Measurements from ENCODE around the gene EPS15.
"Not testable (repeated sequence)": the region's sequence is repeated elsewhere in the genome, so short reads cannot be mapped to it uniquely, and the experiment has no call there.

The EPS15 gene

GRCh38 chr1:51487628-51488027 lies 31.4 kb downstream of the EPS15 start:
- no peaks in the 10 kb centered on the region for H3K36me3 ChIP-seq (ENCODE audit: insufficient read depth, low read length)
- H3K4me1 ChIP-seq (ENCODE audit: insufficient read depth, low read length), result no peaks in the 10 kb centered on the region
- no peaks in the 10 kb centered on the region for H3K9me3 ChIP-seq (ENCODE audit: control insufficient read depth, insufficient read depth, low read length)
- no peak overlapping the region for H3K9ac ChIP-seq (ENCODE audit: low read depth, low read length)

- H3K4me1 ChIP-seq (ENCODE audit: insufficient read depth, low read length), result no peaks in the 10 kb centered on the region
- no peaks in the 10 kb centered on the region for H3K36me3 ChIP-seq (ENCODE audit: insufficient read depth, low read length)
- no peak overlapping the region for H3K9ac ChIP-seq (ENCODE audit: low read depth, low read length)
- H3K9me3 ChIP-seq (ENCODE audit: control insufficient read depth, insufficient read depth, low read length), result no peaks in the 10 kb centered on the region
These were observed 34.5 kb downstream of the EPS15 start for GRCh38 chr1:51484591-51484990.

GRCh38 chr1:51482881-51483280 lies 36.2 kb downstream of the EPS15 start:
- Histone ChIP-seq H3K9ac (ENCODE audit: low read depth, low read length) (no peak overlapping the region), H3K4me1 (ENCODE audit: insufficient read depth, low read length) (no peaks in the 10 kb centered on the region), H3K36me3 (ENCODE audit: insufficient read depth, low read length) (no peaks in the 10 kb centered on the region), H3K9me3 (ENCODE audit: control insufficient read depth, insufficient read depth, low read length) (no peaks in the 10 kb centered on the region; the same call in 1 of the 2 replicates)

GRCh38 chr1:51474832-51475620 lies 44.0 kb downstream of the EPS15 start:
- H3K9ac ChIP-seq (ENCODE audit: low read depth, low read length); H3K9me3 ChIP-seq (ENCODE audit: control insufficient read depth, insufficient read depth, low read length); H3K4me1 ChIP-seq (ENCODE audit: insufficient read depth, low read length); H3K36me3 ChIP-seq (ENCODE audit: insufficient read depth, low read length): not testable (repeated sequence)

- Histone ChIP-seq H3K9ac (ENCODE audit: low read depth, low read length) (no peak overlapping the region), H3K36me3 (ENCODE audit: insufficient read depth, low read length) (no peaks in the 10 kb centered on the region), H3K4me1 (ENCODE audit: insufficient read depth, low read length) (no peaks in the 10 kb centered on the region), H3K9me3 (ENCODE audit: control insufficient read depth, insufficient read depth, low read length) (no peaks in the 10 kb centered on the region)
These were observed 45.5 kb downstream of the EPS15 start for GRCh38 chr1:51473331-51474115.

- Histone ChIP-seq H3K9ac (ENCODE audit: low read depth, low read length) (no peak overlapping the region), H3K4me1 (ENCODE audit: insufficient read depth, low read length) (no peaks in the 10 kb centered on the region), H3K9me3 (ENCODE audit: control insufficient read depth, insufficient read depth, low read length) (no peaks in the 10 kb centered on the region), H3K36me3 (ENCODE audit: insufficient read depth, low read length) (no peaks in the 10 kb centered on the region; the same call in 1 of the 2 replicates)
These were observed 46.7 kb downstream of the EPS15 start for GRCh38 chr1:51472359-51472758.

GRCh38 chr1:51469518-51469917 lies 49.5 kb downstream of the EPS15 start:
- no peaks in the 10 kb centered on the region; the same call in 1 of the 2 replicates for H3K36me3 ChIP-seq (ENCODE audit: insufficient read depth, low read length)
- no peaks in the 10 kb centered on the region for H3K4me1 ChIP-seq (ENCODE audit: insufficient read depth, low read length)
- no peaks in the 10 kb centered on the region for H3K9me3 ChIP-seq (ENCODE audit: control insufficient read depth, insufficient read depth, low read length)
- no peak overlapping the region for H3K9ac ChIP-seq (ENCODE audit: low read depth, low read length)

- no peaks in the 10 kb centered on the region for H3K9me3 ChIP-seq (ENCODE audit: control insufficient read depth, insufficient read depth, low read length)
- H3K4me1 ChIP-seq (ENCODE audit: insufficient read depth, low read length), result no peaks in the 10 kb centered on the region
- H3K9ac ChIP-seq (ENCODE audit: low read depth, low read length), result no peak overlapping the region
- no peaks in the 10 kb centered on the region; the same call in 1 of the 2 replicates for H3K36me3 ChIP-seq (ENCODE audit: insufficient read depth, low read length)
These were observed 54.2 kb downstream of the EPS15 start for GRCh38 chr1:51464828-51465227.

GRCh38 chr1:51463561-51463960 lies 55.5 kb downstream of the EPS15 start:
- no peaks in the 10 kb centered on the region for H3K9me3 ChIP-seq (ENCODE audit: control insufficient read depth, insufficient read depth, low read length)
- H3K4me1 ChIP-seq (ENCODE audit: insufficient read depth, low read length), result no peaks in the 10 kb centered on the region
- no peaks in the 10 kb centered on the region; the same call in 1 of the 2 replicates for H3K36me3 ChIP-seq (ENCODE audit: insufficient read depth, low read length)
- H3K9ac ChIP-seq (ENCODE audit: low read depth, low read length), result no peak overlapping the region

GRCh38 chr1:51462289-51462688 lies 56.8 kb downstream of the EPS15 start:
- not testable (repeated sequence) for H3K9ac ChIP-seq (ENCODE audit: low read depth, low read length); H3K36me3 ChIP-seq (ENCODE audit: insufficient read depth, low read length); H3K4me1 ChIP-seq (ENCODE audit: insufficient read depth, low read length); H3K9me3 ChIP-seq (ENCODE audit: control insufficient read depth, insufficient read depth, low read length)

GRCh38 chr1:51454554-51454953 lies 64.5 kb downstream of the EPS15 start:
- no peaks in the 10 kb centered on the region for H3K4me1 ChIP-seq (ENCODE audit: insufficient read depth, low read length)
- H3K36me3 ChIP-seq (ENCODE audit: insufficient read depth, low read length), result no peaks in the 10 kb centered on the region; the same call in 1 of the 2 replicates
- H3K9ac ChIP-seq (ENCODE audit: low read depth, low read length), result no peak overlapping the region
- no peaks in the 10 kb centered on the region for H3K9me3 ChIP-seq (ENCODE audit: control insufficient read depth, insufficient read depth, low read length)

- Histone ChIP-seq H3K9me3 (ENCODE audit: control insufficient read depth, insufficient read depth, low read length) (no peaks in the 10 kb centered on the region), H3K4me1 (ENCODE audit: insufficient read depth, low read length) (no peaks in the 10 kb centered on the region), H3K36me3 (ENCODE audit: insufficient read depth, low read length) (no peaks in the 10 kb centered on the region; the same call in 1 of the 2 replicates), H3K9ac (ENCODE audit: low read depth, low read length) (no peak overlapping the region)
These were observed 66.1 kb downstream of the EPS15 start for GRCh38 chr1:51453010-51453409.

- not testable (repeated sequence) for H3K9me3 ChIP-seq (ENCODE audit: control insufficient read depth, insufficient read depth, low read length); H3K9ac ChIP-seq (ENCODE audit: low read depth, low read length); H3K4me1 ChIP-seq (ENCODE audit: insufficient read depth, low read length); H3K36me3 ChIP-seq (ENCODE audit: insufficient read depth, low read length)
These were observed 70.1 kb downstream of the EPS15 start for GRCh38 chr1:51448844-51449454.

GRCh38 chr1:51445351-51446090 lies 73.5 kb downstream of the EPS15 start:
- Histone ChIP-seq H3K36me3 (ENCODE audit: insufficient read depth, low read length) (no peaks in the 10 kb centered on the region; the same call in none of the 2 replicates), H3K9me3 (ENCODE audit: control insufficient read depth, insufficient read depth, low read length) (no peaks in the 10 kb centered on the region), H3K9ac (ENCODE audit: low read depth, low read length) (no peak overlapping the region), H3K4me1 (ENCODE audit: insufficient read depth, low read length) (no peaks in the 10 kb centered on the region)
